Osteocyte (in vitro differentiated cells): ENCODE measurements around the gene LRRC71. TPM values are rescaled to one million over a fixed set of nuclear protein-coding genes. Genes with fewer than 3 reads are reported as not detected.
A peak's percentile ranks its signal among the peaks of the same experiment; 100 is the strongest.

Experiments
- DNase-seq: peaks from one replicate; pipeline ENCODE4 v3.0.0; 2021; ENCODE audit warnings: mixed read lengths; ENCODE audit not compliant: unreplicated experiment; ENCODE audit errors: extremely low spot score
- H3K27ac Mint-ChIP-seq: one replicate; pipeline ENCODE4 v1.8.0; 2021; ENCODE audit warnings: mild to moderate bottlenecking, mixed read lengths; ENCODE audit not compliant: unreplicated experiment
- H3K27me3 Mint-ChIP-seq: one replicate; pipeline ENCODE4 v1.8.0; 2021; ENCODE audit warnings: mixed read lengths; ENCODE audit not compliant: unreplicated experiment
- H3K36me3 Mint-ChIP-seq: one replicate; pipeline ENCODE4 v1.8.0; 2021; ENCODE audit warnings: mixed read lengths; ENCODE audit not compliant: unreplicated experiment
- H3K4me1 Mint-ChIP-seq: one replicate; pipeline ENCODE4 v1.8.0; 2021; ENCODE audit warnings: mixed read lengths; ENCODE audit not compliant: unreplicated experiment
- H3K4me3 Mint-ChIP-seq: one replicate; pipeline ENCODE4 v1.8.0; 2021; ENCODE audit warnings: mild to moderate bottlenecking, moderate library complexity, mixed read lengths; ENCODE audit not compliant: unreplicated experiment
- H3K9me3 Mint-ChIP-seq: one replicate; pipeline ENCODE4 v1.8.0; 2021; ENCODE audit warnings: mixed read lengths; ENCODE audit not compliant: unreplicated experiment
- CTCF ChIP-seq: fragments of 200-600 bp; sonication (generic); IDR thresholded peaks from 2 replicates; pipeline ENCODE4 v1.5.0; 2021; ENCODE audit warnings: antibody characterized with exemption, mild to moderate bottlenecking, moderate library complexity
- total RNA-seq: library from RNA; stranded (reverse); gene quantifications from 2 replicates; pipeline ENCODE4 v1.2.1, GENCODE V29; 2021

LRRC71 gene
- total RNA-seq, 1 donor from 2014 or later: 0.35 TPM

GRCh38 chr1:156898161-156898566 lies 22.3 kb upstream of the LRRC71 start:
- no peak for DNase-seq
- H3K4me3 Mint-ChIP-seq: peak overlapping the region; percentile 50
- H3K9me3 Mint-ChIP-seq: no peaks in the 10 kb centered on the region
- peaks cover 94% of the 10 kb centered on the region for H3K4me1 Mint-ChIP-seq
- TF ChIP-seq CTCF: no peak
- no peaks in the 10 kb centered on the region for H3K27me3 Mint-ChIP-seq
- peak overlapping the region; percentile 98 for H3K27ac Mint-ChIP-seq
- H3K36me3 Mint-ChIP-seq: no peaks in the 10 kb centered on the region

- Mint-ChIP-seq H3K36me3 (no peaks in the 10 kb centered on the region), H3K27me3 (no peaks in the 10 kb centered on the region), H3K9me3 (no peaks in the 10 kb centered on the region), H3K4me1 (peaks cover 97% of the 10 kb centered on the region), H3K4me3 (no peak overlapping the region), H3K27ac (peak overlapping the region; percentile 98)
- DNase-seq: no peak
- TF ChIP-seq CTCF: no peak
Measured at GRCh38 chr1:156898971-156899664, 21.3 kb upstream of the LRRC71 start.

- DNase-seq: no peak
- no peaks in the 10 kb centered on the region for H3K27me3 Mint-ChIP-seq
- H3K27ac Mint-ChIP-seq: peak overlapping the region; percentile 44
- peaks cover 88% of the 10 kb centered on the region for H3K4me1 Mint-ChIP-seq
- H3K36me3 Mint-ChIP-seq: no peaks in the 10 kb centered on the region
- no peaks in the 10 kb centered on the region for H3K9me3 Mint-ChIP-seq
- no peak overlapping the region for H3K4me3 Mint-ChIP-seq
- TF ChIP-seq CTCF: no peak
Measured at GRCh38 chr1:156899956-156900718, 20.3 kb upstream of the LRRC71 start.

- Mint-ChIP-seq H3K27me3 (no peaks in the 10 kb centered on the region), H3K36me3 (peaks cover 4% of the 10 kb centered on the region), H3K9me3 (no peaks in the 10 kb centered on the region), H3K4me3 (no peak overlapping the region), H3K4me1 (peaks cover 79% of the 10 kb centered on the region), H3K27ac (peak overlapping the region; percentile 76)
- TF ChIP-seq CTCF: no peak
- DNase-seq: no peak
Measured at GRCh38 chr1:156900896-156901589, 19.4 kb upstream of the LRRC71 start.

- no peaks in the 10 kb centered on the region for H3K9me3 Mint-ChIP-seq
- no peak for DNase-seq
- TF ChIP-seq CTCF: no peak
- peaks cover 4% of the 10 kb centered on the region for H3K36me3 Mint-ChIP-seq
- peaks cover 74% of the 10 kb centered on the region for H3K4me1 Mint-ChIP-seq
- peak overlapping the region; percentile 76 for H3K27ac Mint-ChIP-seq
- H3K4me3 Mint-ChIP-seq: no peak overlapping the region
- H3K27me3 Mint-ChIP-seq: no peaks in the 10 kb centered on the region
Measured at GRCh38 chr1:156901590-156901900, 18.9 kb upstream of the LRRC71 start.
